ENCODE data around the gene RPAP2.

The RPAP2 gene

GRCh38 chr1:92298213-92298572, 666 bp upstream of the RPAP2 start:
- Histone ChIP-seq H3K36me3 (ENCODE audit: control insufficient read depth, low read depth, low read length) (peaks cover 19% of the 10 kb centered on the region), H3K9me3 (ENCODE audit: control insufficient read depth, low read depth, low read length) (no peaks in the 10 kb centered on the region), H3K27me3 (ENCODE audit: control insufficient read depth, insufficient read depth, low read length) (no peaks in the 10 kb centered on the region), H3K9ac (ENCODE audit: low read length) (peak overlapping the region; percentile 80), H3K4me1 (ENCODE audit: control insufficient read depth, low read depth, low read length) (peaks cover 6% of the 10 kb centered on the region), H3K4me3 (ENCODE audit: low read length) (peak overlapping the region; percentile 76), H3K27ac (ENCODE audit: low read length) (peak overlapping the region; percentile 90)

- Histone ChIP-seq H3K27ac (ENCODE audit: low read length) (peak overlapping the region; percentile 75), H3K27me3 (ENCODE audit: control insufficient read depth, insufficient read depth, low read length) (no peaks in the 10 kb centered on the region), H3K4me1 (ENCODE audit: control insufficient read depth, low read depth, low read length) (peaks cover 6% of the 10 kb centered on the region), H3K9me3 (ENCODE audit: control insufficient read depth, low read depth, low read length) (no peaks in the 10 kb centered on the region), H3K9ac (ENCODE audit: low read length) (peak overlapping the region; percentile 80), H3K36me3 (ENCODE audit: control insufficient read depth, low read depth, low read length) (peaks cover 26% of the 10 kb centered on the region), H3K4me3 (ENCODE audit: low read length) (peak overlapping the region; percentile 76)
Observed at GRCh38 chr1:92299477-92300150, 755 bp downstream of the RPAP2 start.

GRCh38 chr1:92301021-92301420, 2.2 kb downstream of the RPAP2 start:
- Histone ChIP-seq H3K4me3 (ENCODE audit: low read length) (no peak overlapping the region), H3K36me3 (ENCODE audit: control insufficient read depth, low read depth, low read length) (peaks cover 25% of the 10 kb centered on the region), H3K4me1 (ENCODE audit: control insufficient read depth, low read depth, low read length) (peaks cover 6% of the 10 kb centered on the region), H3K9me3 (ENCODE audit: control insufficient read depth, low read depth, low read length) (no peaks in the 10 kb centered on the region), H3K9ac (ENCODE audit: low read length) (no peak overlapping the region), H3K27ac (ENCODE audit: low read length) (no peak overlapping the region), H3K27me3 (ENCODE audit: control insufficient read depth, insufficient read depth, low read length) (no peaks in the 10 kb centered on the region)

GRCh38 chr1:92306020-92306419, 7.2 kb downstream of the RPAP2 start:
- peaks cover 44% of the 10 kb centered on the region for H3K36me3 ChIP-seq (ENCODE audit: control insufficient read depth, low read depth, low read length)
- H3K9me3 ChIP-seq (ENCODE audit: control insufficient read depth, low read depth, low read length): no peaks in the 10 kb centered on the region

GRCh38 chr1:92307980-92308379, 9.1 kb downstream of the RPAP2 start:
- no peak overlapping the region for H3K4me3 ChIP-seq (ENCODE audit: low read length)
- H3K27me3 ChIP-seq (ENCODE audit: control insufficient read depth, insufficient read depth, low read length): no peaks in the 10 kb centered on the region
- no peak overlapping the region for H3K27ac ChIP-seq (ENCODE audit: low read length)
- no peak overlapping the region for H3K9ac ChIP-seq (ENCODE audit: low read length)
- H3K9me3 ChIP-seq (ENCODE audit: control insufficient read depth, low read depth, low read length): no peaks in the 10 kb centered on the region
- no peaks in the 10 kb centered on the region for H3K4me1 ChIP-seq (ENCODE audit: control insufficient read depth, low read depth, low read length)
- H3K36me3 ChIP-seq (ENCODE audit: control insufficient read depth, low read depth, low read length): peaks cover 42% of the 10 kb centered on the region

More at GRCh38 chr1:92306020-92306419, 7.2 kb downstream of the RPAP2 start:
- H3K4me3 ChIP-seq (ENCODE audit: low read length): no peak overlapping the region
- no peak overlapping the region for H3K9ac ChIP-seq (ENCODE audit: low read length)
- no peak overlapping the region for H3K27ac ChIP-seq (ENCODE audit: low read length)
- H3K4me1 ChIP-seq (ENCODE audit: control insufficient read depth, low read depth, low read length): no peaks in the 10 kb centered on the region
- H3K27me3 ChIP-seq (ENCODE audit: control insufficient read depth, insufficient read depth, low read length): no peaks in the 10 kb centered on the region

GRCh38 chr1:92310185-92310597, 11.3 kb downstream of the RPAP2 start:
- Histone ChIP-seq H3K27ac (ENCODE audit: low read length) (no peak overlapping the region), H3K9ac (ENCODE audit: low read length) (no peak overlapping the region), H3K4me1 (ENCODE audit: control insufficient read depth, low read depth, low read length) (no peaks in the 10 kb centered on the region), H3K27me3 (ENCODE audit: control insufficient read depth, insufficient read depth, low read length) (no peaks in the 10 kb centered on the region), H3K4me3 (ENCODE audit: low read length) (no peak overlapping the region), H3K9me3 (ENCODE audit: control insufficient read depth, low read depth, low read length) (no peaks in the 10 kb centered on the region), H3K36me3 (ENCODE audit: control insufficient read depth, low read depth, low read length) (peaks cover 28% of the 10 kb centered on the region)

GRCh38 chr1:92314024-92314423, 15.2 kb downstream of the RPAP2 start:
- no peak overlapping the region for H3K27ac ChIP-seq (ENCODE audit: low read length)
- H3K36me3 ChIP-seq (ENCODE audit: control insufficient read depth, low read depth, low read length): no peaks in the 10 kb centered on the region
- no peaks in the 10 kb centered on the region for H3K9me3 ChIP-seq (ENCODE audit: control insufficient read depth, low read depth, low read length)
- no peaks in the 10 kb centered on the region for H3K27me3 ChIP-seq (ENCODE audit: control insufficient read depth, insufficient read depth, low read length)
- H3K4me1 ChIP-seq (ENCODE audit: control insufficient read depth, low read depth, low read length): no peaks in the 10 kb centered on the region
- no peak overlapping the region for H3K9ac ChIP-seq (ENCODE audit: low read length)
- H3K4me3 ChIP-seq (ENCODE audit: low read length): no peak overlapping the region

- no peak overlapping the region for H3K27ac ChIP-seq (ENCODE audit: low read length)
- no peak overlapping the region for H3K4me3 ChIP-seq (ENCODE audit: low read length)
- H3K27me3 ChIP-seq (ENCODE audit: control insufficient read depth, insufficient read depth, low read length): no peaks in the 10 kb centered on the region
- no peaks in the 10 kb centered on the region for H3K9me3 ChIP-seq (ENCODE audit: control insufficient read depth, low read depth, low read length)
- no peaks in the 10 kb centered on the region for H3K4me1 ChIP-seq (ENCODE audit: control insufficient read depth, low read depth, low read length)
- H3K36me3 ChIP-seq (ENCODE audit: control insufficient read depth, low read depth, low read length): peaks cover 5% of the 10 kb centered on the region
- no peak overlapping the region for H3K9ac ChIP-seq (ENCODE audit: low read length)
Observed at GRCh38 chr1:92315766-92316599, 17.1 kb downstream of the RPAP2 start.

GRCh38 chr1:92317836-92318493, 19.1 kb downstream of the RPAP2 start:
- H3K27ac ChIP-seq (ENCODE audit: low read length): no peak overlapping the region
- H3K36me3 ChIP-seq (ENCODE audit: control insufficient read depth, low read depth, low read length): peaks cover 5% of the 10 kb centered on the region
- no peaks in the 10 kb centered on the region for H3K27me3 ChIP-seq (ENCODE audit: control insufficient read depth, insufficient read depth, low read length)
- H3K4me1 ChIP-seq (ENCODE audit: control insufficient read depth, low read depth, low read length): no peaks in the 10 kb centered on the region
- no peaks in the 10 kb centered on the region for H3K9me3 ChIP-seq (ENCODE audit: control insufficient read depth, low read depth, low read length)
- no peak overlapping the region for H3K4me3 ChIP-seq (ENCODE audit: low read length)
- H3K9ac ChIP-seq (ENCODE audit: low read length): no peak overlapping the region

GRCh38 chr1:92323473-92324453, 24.9 kb downstream of the RPAP2 start:
- H3K27me3 ChIP-seq (ENCODE audit: control insufficient read depth, insufficient read depth, low read length): no peaks in the 10 kb centered on the region
- H3K27ac ChIP-seq (ENCODE audit: low read length): no peak overlapping the region
- peaks cover 7% of the 10 kb centered on the region for H3K9me3 ChIP-seq (ENCODE audit: control insufficient read depth, low read depth, low read length)
- no peak overlapping the region for H3K9ac ChIP-seq (ENCODE audit: low read length)
- H3K4me3 ChIP-seq (ENCODE audit: low read length): no peak overlapping the region
- H3K4me1 ChIP-seq (ENCODE audit: control insufficient read depth, low read depth, low read length): no peaks in the 10 kb centered on the region
- H3K36me3 ChIP-seq (ENCODE audit: control insufficient read depth, low read depth, low read length): peaks cover 28% of the 10 kb centered on the region

- no peaks in the 10 kb centered on the region for H3K4me1 ChIP-seq (ENCODE audit: control insufficient read depth, low read depth, low read length)
- H3K4me3 ChIP-seq (ENCODE audit: low read length): no peak overlapping the region
- H3K9ac ChIP-seq (ENCODE audit: low read length): no peak overlapping the region
- H3K27me3 ChIP-seq (ENCODE audit: control insufficient read depth, insufficient read depth, low read length): no peaks in the 10 kb centered on the region
- H3K9me3 ChIP-seq (ENCODE audit: control insufficient read depth, low read depth, low read length): peaks cover 7% of the 10 kb centered on the region
- H3K27ac ChIP-seq (ENCODE audit: low read length): no peak overlapping the region
- peaks cover 28% of the 10 kb centered on the region for H3K36me3 ChIP-seq (ENCODE audit: control insufficient read depth, low read depth, low read length)
Observed at GRCh38 chr1:92324784-92325183, 25.9 kb downstream of the RPAP2 start.
